Measurements from ENCODE around the gene ABCG5.

Gene ABCG5

DNA sequence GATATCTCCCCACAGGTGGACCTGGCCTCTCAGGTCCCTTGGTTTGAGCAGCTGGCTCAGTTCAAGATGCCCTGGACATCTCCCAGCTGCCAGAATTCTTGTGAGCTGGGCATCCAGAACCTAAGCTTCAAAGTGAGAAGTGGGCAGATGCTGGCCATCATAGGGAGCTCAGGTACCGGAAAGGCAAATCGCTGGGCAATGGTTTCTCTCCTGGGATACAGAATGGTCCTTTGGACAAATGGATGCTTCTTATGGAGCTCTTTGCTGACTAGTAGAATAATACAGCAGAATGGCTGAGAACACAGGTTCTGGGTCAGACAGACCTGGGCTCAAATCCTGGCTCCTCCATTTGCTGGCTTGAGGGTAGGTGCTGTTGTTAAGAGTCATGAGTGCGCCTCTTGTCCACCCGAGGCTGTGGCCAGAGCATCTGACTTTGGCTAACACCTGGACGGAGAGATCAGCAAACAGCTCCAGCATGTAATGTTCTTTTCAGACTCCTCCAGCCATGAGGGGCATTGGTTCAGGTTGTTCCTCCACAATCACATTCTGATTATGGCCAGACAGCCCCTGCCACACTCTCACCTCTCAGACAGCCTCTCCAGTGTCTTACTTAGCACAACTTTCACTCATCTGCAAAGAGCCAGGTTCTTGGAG is 7.6 kb upstream of the ABCG5 start:
- no peaks in the 10 kb centered on the region for H3K4me1 ChIP-seq (ENCODE audit: control insufficient read depth, insufficient read depth, low read length)
- H3K36me3 ChIP-seq (ENCODE audit: control insufficient read depth in 2 of 2, insufficient read depth in 1 of 2, low read length in 2 of 2), result no peaks in the 10 kb centered on the region
- no peaks in the 10 kb centered on the region for H3K9me3 ChIP-seq (ENCODE audit: control insufficient read depth, insufficient read depth, low read depth, low read length)
- H3K27ac ChIP-seq (ENCODE audit: extremely low read depth, low read depth, low read length), result no peak overlapping the region
- H3K4me3 ChIP-seq (ENCODE audit: low read depth, low read length), result no peak overlapping the region
- TF ChIP-seq ZNF391 (tag by site-specific recombination; IDR thresholded peaks at IDR 0.05; ENCODE audit: borderline replicate concordance, low read depth), result no peak
- ChIA-PET CTCF (no interaction called here), POLR2A (no interaction called here)

DNA sequence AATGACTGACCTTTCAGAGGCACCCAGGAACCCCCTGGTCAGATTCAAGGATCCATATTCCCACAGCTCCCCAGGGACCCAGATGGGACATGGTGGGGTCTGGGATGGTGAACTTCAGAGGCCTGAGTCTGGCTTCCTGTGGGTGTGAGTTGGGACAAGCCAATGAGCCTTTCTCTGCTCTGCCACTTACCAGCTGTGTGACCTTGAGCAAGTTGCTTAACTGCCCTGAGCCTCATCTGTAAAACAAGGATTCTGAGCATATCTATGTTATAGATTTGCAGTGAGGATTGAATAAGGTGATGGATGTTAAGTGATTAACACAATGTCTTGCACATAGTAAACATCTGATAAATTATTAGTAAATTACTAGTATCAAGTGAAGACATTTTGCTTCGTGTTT is 6.5 kb upstream of the ABCG5 start:
- POLR2A ChIA-PET, result no interaction called here

More for the DNA sequence above, 6.5 kb upstream of the ABCG5 start:
- H3K4me1 ChIP-seq (ENCODE audit: control insufficient read depth, insufficient read depth, low read length), result no peaks in the 10 kb centered on the region
- no peaks in the 10 kb centered on the region for H3K9me3 ChIP-seq (ENCODE audit: control insufficient read depth, insufficient read depth, low read depth, low read length)
- CTCF ChIA-PET, result no interaction called here
- TF ChIP-seq ZNF629 (tag by site-specific recombination; IDR thresholded peaks at IDR 0.05), result no peak
- TF ChIP-seq, protein P1, sequence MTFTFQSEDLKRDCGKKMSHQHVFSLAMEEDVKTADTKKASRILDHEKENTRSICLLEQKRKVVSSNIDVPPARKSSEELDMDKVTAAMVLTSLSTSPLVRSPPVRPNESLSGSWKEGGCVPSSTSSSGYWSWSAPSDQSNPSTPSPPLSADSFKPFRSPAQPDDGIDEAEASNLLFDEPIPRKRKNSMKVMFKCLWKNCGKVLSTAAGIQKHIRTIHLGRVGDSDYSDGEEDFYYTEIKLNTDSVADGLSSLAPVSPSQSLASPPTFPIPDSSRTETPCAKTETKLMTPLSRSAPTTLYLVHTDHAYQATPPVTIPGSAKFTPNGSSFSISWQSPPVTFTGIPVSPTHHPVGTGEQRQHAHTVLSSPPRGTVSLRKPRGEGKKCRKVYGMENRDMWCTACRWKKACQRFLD (tag by site-specific recombination; IDR thresholded peaks at IDR 0.05), result no peak
- TF ChIP-seq BCL11A (tag by site-specific recombination; IDR thresholded peaks at IDR 0.05; ENCODE audit: low read depth), result no peak
- TF ChIP-seq ZSCAN5A (tag by site-specific recombination; IDR thresholded peaks at IDR 0.05), result no peak
- TF ChIP-seq ZNF10 (tag by site-specific recombination; IDR thresholded peaks at IDR 0.05), result no peak
- TF ChIP-seq ZNF510 (tag by site-specific recombination; IDR thresholded peaks at IDR 0.05; ENCODE audit: insufficient replicate concordance), result no peak
- TF ChIP-seq ZNF423 (tag by site-specific recombination; IDR thresholded peaks at IDR 0.05), result no peak
- no peak for TF ChIP-seq ZNF112 (tag by site-specific recombination; IDR thresholded peaks at IDR 0.05)
- TF ChIP-seq, protein P2, sequence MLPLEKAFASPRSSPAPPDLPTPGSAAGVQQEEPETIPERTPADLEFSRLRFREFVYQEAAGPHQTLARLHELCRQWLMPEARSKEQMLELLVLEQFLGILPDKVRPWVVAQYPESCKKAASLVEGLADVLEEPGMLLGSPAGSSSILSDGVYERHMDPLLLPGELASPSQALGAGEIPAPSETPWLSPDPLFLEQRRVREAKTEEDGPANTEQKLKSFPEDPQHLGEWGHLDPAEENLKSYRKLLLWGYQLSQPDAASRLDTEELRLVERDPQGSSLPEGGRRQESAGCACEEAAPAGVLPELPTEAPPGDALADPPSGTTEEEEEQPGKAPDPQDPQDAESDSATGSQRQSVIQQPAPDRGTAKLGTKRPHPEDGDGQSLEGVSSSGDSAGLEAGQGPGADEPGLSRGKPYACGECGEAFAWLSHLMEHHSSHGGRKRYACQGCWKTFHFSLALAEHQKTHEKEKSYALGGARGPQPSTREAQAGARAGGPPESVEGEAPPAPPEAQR (tag by site-specific recombination; IDR thresholded peaks at IDR 0.05), result no peak
- no peak for TF ChIP-seq PRDM4 (tag by site-specific recombination; IDR thresholded peaks at IDR 0.05)
- TF ChIP-seq ZNF138 (tag by site-specific recombination; IDR thresholded peaks at IDR 0.05; ENCODE audit: borderline replicate concordance), result no peak
- TF ChIP-seq ZNF792 (tag by site-specific recombination; IDR thresholded peaks at IDR 0.05), result no peak
- no peak for TF ChIP-seq OVOL3 (tag by site-specific recombination; IDR thresholded peaks at IDR 0.05)
- TF ChIP-seq ZNF335 (tag by site-specific recombination; conservative IDR thresholded peaks at IDR 0.05), result no peak
- TF ChIP-seq ZBTB17 (tag by site-specific recombination; IDR thresholded peaks at IDR 0.05), result no peak
- TF ChIP-seq ZNF777 (tag by site-specific recombination; IDR thresholded peaks at IDR 0.05; ENCODE audit: borderline replicate concordance), result no peak
- TF ChIP-seq ZNF548 (tag by site-specific recombination; IDR thresholded peaks at IDR 0.05), result no peak
- TF ChIP-seq MYNN (tag by site-specific recombination; IDR thresholded peaks at IDR 0.05; ENCODE audit: borderline replicate concordance), result no peak
- H3K27ac ChIP-seq (ENCODE audit: extremely low read depth, low read depth, low read length), result no peak overlapping the region
- no peak overlapping the region for H3K4me3 ChIP-seq (ENCODE audit: low read depth, low read length)
- no peaks in the 10 kb centered on the region for H3K36me3 ChIP-seq (ENCODE audit: control insufficient read depth in 2 of 2, insufficient read depth in 1 of 2, low read length in 2 of 2)
